NCI-H187 (cell line): ENCODE measurements around the gene AKR1C4.
"Not testable (repeated sequence)": the region's sequence is repeated elsewhere in the genome, so short reads cannot be mapped to it uniquely, and the experiment has no call there.

ENCODE experiments used
- DNase-seq, 2 experiments: peaks; one replicate each; lab custom pipeline; 2025; lab: John Stamatoyannopoulos, UW

Gene AKR1C4

DNA sequence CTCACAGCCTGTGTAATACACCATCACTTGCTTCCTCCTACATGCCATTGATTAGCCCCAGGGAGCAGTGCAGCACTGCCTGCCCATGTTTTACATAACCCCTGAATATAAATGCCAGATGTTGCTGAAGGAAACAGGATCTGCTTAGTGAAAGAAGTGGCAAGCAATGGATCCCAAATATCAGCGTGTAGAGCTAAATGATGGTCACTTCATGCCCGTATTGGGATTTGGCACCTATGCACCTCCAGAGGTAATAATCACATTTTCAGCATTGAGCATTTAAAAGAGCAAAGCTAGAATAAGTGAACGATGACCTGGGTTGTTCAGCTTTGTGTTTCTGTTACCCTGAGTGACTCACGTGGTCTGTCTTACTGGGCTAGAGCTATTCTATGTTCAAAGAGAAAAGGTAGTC lies at the start of gene AKR1C4:
Gene AKR1C4, plus strand, starts transcription at position 136 of the 412 bp plus-strand sequence. Its CDS starts 31 bp downstream, at position 167.
- no peak for DNase-seq

DNA sequence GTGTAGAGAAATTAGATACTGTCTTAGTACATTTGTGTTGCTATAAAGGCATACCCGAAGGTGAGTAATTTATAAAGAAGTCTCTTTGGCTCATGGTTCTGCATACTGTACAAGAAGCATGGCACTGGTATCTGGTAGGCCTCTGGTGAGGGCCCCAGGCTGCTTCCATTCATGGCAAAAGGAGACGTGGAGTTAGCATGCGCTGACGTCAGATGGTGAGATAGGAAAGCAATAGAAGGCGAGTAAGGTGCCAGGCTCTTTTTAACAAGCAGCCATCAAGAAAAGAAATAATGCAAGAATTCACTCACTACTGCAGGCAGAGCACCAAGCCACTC lies 49.8 kb upstream of the AKR1C4 start:
- no peak for DNase-seq

DNA sequence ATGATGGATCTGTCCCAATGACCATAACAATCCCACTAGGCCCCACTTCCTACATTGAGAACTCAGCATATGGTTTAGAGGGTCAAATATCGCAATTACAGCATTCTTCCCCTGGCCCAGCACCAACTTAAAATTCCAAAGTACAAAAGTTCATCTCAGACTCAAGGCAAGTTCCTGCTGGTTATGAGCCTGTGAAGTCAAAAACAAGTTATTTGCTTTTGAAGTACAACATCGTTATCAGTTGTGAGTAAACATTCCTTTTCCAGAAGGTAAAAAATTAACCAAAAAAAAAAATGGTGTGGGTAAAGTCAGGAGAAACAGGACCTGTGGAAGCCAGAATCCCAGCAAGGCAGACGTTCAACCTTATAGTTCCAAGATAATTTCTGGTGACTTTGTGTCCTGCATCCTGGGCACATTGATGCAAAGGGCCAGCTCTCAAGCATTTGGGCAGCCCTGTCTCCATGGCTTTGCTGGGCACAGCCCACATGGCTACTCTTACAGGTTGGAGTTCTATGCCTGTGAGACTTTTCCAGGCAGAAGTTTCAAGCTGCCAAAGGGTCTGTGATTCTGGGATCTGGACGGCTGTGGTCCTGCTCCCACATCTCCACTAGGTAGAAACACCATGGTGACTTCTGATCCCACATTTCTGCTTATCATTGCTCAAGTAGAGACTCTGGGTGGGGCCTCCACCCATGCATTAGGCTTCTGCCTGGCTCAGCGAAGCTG lies 49.2 kb upstream of the AKR1C4 start:
- DNase-seq: no peak

DNA sequence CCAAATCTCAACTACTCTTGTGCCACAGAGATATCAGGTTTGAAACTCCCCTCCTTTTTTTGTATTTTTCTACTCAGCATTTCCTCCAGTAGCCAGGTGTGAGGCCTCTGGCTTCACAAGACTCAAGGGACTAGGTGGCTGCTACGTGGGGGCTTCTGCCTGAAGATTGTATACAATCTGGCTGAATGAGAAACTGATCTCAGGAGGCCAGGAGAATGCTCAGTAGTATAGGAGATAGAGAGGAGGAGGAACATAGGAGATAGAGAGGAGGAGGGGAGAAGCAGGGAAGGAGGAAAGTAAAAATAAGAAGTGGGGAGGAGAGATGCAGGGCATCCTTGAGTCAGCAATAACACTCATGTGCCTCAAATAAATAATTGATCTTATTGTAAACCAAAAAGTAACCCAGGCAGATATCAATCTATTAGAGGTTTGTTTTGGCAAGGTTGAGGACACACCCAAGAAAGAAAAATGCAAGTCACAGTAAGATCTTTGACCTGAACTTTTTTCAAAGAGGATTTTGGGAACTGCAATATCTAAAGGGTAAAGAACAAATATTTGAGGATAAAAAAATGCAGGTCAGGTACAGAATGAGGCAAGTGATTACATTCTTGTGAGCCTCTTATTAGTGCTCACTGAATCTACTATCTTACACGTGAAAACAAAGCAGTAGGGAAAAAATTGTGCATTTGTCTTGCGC lies 48.5 kb upstream of the AKR1C4 start:
- no peak for DNase-seq

DNA sequence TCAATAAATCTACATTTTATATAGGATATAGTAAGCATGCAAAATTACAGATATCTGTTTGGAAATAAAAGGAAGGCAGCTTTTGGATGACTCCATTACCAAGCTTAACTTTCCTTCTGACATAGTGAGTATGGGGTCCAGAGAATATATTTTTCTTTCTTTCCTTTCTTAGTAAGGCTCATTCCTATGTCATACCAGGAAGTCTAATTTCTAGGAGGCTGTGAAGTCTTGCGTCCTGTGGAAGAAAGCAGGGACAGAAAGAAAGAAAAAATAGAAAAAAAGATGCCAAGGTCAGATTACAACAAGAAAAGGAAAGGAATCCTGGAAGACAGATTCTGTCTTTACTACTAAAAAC lies 48.0 kb upstream of the AKR1C4 start:
- DNase-seq: no peak

DNA sequence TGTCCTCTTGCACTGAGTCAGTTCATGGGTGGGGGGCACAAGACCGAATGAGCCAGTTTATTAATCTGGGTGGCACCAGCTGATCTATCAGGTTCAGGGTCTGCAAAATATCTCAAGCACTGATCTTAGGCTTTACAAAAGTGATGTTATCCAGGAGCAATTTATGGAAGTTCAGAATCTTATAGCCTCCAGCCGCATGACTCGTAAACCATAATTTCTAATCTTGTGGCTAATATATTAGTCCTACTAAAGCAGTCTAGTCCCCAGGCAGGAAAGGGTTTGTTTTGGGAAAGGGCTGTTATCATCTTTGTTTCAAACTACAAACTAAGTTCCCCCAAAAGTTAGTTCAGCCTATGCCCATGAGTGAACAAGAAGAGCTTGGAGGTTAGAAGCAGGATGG lies 45.6 kb upstream of the AKR1C4 start:
- DNase-seq: no peak

DNA sequence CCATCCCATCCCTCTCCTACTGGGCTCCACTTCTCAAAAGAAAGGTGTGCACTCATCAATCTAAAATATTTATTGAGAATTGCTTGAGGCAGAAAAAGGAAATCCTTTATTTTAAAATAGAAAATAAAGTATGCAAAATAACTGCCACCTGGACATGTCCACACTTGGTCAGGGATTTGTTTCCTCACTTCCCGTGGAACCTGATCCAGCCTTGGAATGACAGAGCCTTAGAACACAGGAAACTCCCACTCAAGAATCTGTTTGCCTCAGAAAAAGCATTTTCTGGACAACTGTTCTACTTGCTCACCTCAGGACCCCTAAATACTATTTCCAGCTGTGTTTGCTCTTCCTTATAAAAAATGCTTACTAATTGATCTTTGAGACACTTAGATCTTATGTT lies 40.7 kb upstream of the AKR1C4 start:
- no peak for DNase-seq

DNA sequence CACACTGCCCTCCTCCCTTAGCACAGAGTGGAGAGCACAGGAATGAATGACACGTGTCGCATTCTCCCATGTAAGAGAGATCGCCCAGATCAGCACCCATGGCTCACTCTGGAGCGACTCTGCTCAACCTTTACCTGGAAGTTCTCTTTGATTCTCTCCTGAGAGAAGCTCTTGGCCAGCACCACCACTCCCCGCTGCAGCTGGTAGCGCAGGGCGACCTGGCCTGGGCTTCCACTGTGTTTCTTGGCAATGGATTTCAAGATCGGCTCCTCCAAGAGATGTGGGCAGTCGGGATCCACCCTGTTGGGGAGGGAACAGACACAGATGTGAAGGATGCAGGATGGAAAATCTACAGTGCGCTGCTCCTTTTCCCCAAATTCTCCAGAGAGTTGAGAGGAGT lies 39.1 kb upstream of the AKR1C4 start:
- DNase-seq: no peak

DNA sequence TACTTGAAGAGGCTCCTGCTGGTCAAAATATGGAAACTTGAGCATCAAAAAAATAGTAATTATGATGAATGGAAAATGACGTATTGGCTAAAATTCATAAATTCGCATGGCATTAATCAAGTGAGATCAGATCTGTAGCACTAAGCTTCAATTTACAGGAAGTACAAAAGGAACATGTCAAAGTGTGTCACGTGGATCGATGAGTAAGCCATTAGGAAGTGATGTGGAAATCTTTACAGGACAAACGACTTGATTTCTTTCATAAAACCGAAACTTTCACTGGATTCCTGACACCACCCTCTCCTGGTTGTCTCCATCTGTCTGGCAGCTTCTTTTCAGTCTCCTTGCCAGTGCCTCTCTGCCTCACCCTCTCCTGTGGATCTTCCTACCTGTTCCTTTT lies 37.5 kb upstream of the AKR1C4 start:
- DNase-seq: no peak

DNA sequence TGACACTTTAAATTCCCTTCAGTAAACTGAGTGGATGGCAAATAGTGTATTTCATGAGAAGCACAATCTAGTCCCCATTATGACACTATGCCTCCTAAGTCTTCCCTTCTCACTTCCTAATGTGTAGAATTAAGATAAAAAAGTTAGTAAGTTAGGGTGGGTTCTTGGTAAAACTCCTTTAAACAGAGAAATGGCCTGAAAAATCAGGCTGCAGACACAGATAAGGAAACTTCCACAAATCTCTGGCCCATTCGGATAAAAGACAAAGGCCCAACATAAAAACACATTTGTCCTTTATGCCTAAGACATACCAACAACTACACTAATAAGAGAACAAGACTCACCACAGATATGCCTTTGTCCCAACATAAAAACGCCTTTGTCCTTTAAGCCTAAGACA lies 33.1 kb upstream of the AKR1C4 start:
- no peak for DNase-seq

DNA sequence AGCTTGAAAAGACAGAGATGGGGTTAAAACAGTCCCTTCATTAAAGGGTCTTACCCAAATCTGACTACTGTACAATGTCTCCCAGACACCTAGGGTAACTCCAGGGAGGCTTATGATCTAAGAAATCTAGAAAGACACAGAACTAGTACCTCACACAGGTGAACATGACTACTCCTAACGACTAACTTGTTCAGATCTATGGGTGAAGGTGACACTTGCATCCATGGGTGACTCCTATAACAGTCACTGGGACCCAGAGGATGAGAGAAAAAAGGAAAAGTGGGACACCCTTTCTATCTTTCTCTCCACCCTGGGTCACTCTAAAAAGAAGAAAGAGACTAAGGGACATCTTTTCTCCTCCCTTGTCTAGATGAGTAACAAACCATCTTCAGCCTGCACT lies 30.9 kb upstream of the AKR1C4 start:
- DNase-seq: no peak

DNA sequence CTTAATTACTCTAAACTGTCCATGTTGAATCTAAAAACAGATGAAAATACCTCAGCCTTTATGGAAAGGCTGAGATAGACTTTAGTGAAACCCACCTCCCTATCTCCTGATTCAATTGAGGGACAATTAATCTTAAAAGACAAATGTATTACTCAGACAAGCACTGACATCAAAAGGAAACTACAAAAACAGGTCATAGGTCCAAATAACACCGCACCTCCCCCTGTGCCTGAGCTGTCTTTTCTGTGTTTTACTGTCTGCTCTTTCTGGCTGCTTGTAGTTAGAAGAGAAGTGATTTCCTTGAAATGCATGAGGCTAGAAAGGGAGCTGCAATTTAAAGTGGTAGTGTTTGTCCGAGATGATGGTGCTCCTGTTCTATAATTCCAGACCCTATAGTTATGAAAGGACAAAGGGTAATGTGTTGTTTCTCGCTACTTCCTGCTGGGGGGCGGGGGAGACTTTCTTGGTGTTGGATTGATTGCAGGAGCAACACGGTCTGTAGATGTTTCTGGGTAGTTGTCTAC lies 27.7 kb upstream of the AKR1C4 start:
- DNase-seq: no peak

DNA sequence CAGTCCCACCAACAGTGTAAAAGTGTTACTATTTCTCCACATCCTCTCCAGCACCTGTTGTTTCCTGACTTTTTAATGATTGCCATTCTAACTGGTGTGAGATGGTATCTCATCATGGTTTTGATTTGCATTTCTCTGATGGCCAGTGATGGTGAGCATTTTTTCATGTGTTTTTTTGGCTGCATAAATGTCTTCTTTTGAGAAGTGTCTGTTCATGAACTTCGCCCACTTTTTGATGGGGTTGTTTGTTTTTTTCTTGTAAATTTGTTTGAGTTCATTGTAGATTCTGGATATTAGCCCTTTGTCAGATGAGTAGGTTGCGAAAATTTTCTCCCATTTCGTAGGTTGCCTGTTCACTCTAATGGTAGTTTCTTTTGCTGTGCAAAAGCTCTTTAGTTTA lies 21.1 kb upstream of the AKR1C4 start:
- DNase-seq: not testable (repeated sequence)

DNA sequence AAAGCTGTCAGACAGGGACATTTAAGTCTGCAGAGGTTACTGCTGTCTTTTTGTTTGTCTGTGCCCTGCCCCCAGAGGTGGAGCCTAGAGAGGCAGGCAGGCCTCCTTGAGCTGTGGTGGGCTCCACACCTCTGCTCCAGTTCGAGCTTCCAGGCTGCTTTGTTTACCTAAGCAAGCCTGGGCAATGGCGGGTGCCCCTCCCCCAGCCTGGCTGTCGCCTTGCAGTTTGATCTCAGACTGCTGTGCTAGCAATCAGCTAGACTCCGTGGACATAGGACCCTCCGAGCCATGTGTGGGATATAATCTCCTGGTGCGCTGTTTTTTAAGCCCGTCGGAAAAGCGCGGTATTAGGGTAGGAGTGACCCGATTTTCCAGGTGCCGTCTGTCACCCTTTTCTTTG lies 16.1 kb upstream of the AKR1C4 start:
- DNase-seq: not testable (repeated sequence)

DNA sequence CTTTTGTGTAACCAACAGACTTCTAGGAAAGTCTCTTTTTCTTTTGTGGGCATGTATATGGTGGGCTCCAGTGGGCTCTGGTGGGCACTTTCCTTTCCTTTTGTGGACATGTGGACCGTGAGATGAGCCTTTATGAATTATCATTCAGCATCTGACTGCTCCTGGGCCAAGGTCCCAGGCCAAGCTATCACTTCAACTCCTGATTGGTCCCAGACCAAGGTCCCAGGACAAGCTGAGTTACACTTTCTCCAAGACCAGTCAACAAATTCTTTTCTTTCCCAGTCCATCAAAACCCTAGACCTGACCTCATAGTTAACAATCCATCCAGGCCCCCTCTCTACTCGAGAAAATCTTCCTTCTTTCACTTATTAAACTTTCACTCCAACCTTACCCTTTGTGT lies 12.7 kb upstream of the AKR1C4 start:
- DNase-seq: no peak

DNA sequence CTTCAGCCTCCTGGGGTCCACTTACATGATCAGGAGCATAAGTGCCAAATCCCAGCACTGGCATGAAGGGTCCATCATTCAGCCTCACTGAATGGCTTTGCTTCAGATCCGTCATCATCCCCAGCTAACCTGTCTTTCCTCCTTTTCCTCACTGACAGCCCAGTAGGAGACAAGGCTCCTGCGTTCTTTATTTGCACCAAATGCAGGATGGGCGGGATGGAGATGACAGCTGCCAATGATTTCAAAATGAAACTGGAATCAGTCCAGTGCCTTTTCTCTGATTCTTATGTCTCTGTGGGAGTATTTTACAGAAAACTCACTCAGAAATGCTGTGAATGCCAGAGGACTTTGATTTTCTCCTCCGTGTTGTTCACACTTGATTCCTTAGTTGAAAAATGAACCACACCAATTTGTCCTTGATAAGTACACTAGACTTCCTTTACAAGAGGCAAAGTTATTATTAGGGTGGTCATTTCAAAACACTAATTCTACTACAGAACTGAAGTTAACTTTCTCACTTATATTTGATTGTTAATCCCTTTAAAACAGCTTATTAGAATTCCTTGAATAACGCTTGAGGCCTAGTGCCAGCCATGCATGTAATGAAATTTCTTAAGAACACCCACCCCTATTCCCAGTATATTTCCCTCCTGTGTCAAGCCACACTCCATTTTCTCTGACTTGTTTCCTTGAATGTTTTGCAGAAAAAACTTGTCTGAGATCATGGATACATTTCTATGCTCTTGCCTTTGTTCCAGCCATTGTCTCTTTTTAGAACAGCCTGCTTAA lies 11.5 kb upstream of the AKR1C4 start, which contains the start of gene AKR1C8:
Gene AKR1C8, minus strand, starts transcription at position 164 of the 789 bp plus-strand sequence. Its CDS starts 46 bp downstream, at position 118.
- no peak for DNase-seq

DNA sequence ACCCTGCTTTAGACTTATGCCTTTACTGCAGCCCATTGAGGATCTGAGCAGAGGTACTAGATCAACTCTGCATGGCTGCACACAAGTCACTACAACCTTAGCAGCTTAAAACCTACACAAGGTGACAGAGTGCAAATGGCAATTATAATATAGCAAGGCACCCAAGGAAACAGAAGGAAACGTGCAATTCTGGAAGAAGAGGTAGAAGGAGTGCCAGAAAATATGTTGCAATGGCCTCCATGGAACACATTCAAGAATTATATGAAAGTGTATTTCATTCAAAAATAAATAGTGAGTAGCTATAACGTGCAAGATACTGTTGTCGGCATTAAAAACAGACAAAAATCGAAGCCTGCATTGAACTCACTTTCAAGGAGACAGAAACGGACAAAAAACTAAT lies 8.8 kb upstream of the AKR1C4 start:
- DNase-seq: no peak

DNA sequence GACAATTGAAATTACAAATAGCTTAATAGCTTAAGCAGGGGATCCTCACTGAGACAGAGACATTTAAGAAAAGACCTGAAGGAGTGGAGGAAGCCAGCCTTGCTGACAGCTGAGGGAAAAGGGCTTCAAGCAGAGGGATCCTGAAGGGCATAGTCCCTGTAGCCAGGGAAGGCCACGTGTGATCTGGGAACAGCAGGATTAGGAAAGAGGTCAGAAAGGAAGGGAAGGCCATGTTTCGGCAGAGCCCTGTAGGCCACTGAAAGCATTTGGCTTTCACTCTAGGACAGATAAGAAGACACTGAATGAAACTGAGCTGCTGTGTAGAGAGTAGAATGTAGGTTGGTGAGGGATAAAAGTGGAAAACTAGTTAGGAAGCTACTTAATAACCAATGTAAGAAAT lies 8.3 kb upstream of the AKR1C4 start:
- DNase-seq: no peak

DNA sequence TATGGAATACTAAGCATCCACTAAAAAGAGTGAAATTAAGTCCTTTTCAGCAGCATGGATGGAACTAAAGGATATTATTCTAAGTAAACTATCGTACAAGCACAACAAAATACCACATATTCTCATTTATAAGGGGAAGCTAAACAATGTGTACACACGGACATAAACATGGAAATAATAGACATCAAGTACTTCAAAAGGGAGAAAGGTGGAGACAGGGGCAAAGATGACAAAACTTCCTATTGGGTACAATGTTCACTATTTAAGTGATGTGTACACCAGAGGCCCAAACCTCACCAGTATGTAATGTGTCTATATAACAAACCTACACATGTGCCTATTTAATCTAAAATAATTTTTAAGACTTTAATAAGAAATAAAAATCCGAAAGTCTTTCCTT lies 2.2 kb upstream of the AKR1C4 start:
- DNase-seq: no peak

DNA sequence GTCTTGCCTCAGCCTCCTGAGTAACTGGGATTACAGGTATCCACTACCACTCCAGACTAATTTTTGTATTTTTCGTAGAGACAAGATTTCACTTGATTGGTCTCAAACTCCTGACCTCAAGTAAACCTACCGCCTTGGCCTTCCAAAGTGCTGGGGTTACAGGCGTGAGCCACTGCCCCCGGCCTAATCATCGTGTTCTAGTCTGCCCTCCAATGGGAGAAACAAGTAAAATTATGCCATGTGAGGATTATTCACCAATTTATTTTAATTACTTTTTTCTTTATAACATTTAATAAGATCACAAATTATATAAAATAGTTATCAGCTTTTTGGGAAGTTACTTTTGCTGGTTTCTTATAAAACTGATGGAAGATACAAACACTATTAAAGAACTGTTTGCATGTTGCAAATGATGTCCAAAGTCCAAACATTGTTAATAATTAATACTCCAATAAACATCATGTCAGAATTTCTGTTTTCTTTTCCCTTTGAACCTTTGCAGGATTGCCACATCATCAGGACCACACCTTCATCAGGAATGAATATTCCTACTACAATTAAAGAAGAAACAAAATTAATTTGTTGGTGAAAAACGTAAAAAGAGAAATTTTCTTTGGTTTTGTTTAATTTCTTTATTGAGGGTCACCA lies 786 bp upstream of the AKR1C4 start:
- DNase-seq: no peak

DNA sequence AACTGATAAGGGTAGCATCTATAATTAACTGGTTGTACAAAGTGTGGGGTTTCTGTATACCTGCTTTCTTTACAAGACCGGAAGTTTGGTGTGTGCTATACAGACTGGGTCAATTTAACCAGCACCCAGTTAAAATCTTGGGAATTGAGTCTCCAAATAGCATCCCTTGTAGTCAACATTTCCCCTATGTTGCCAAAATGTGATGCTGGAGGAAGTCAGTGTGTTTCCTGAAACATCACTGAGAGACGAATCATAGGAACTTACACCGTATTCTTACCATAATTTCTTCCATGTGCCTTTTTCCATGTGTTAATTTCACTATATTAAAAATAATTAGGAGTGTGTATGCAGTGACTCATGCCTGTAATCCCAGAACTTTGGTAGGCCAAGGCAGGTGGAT lies 1.7 kb downstream of the AKR1C4 start:
- no peak for DNase-seq

DNA sequence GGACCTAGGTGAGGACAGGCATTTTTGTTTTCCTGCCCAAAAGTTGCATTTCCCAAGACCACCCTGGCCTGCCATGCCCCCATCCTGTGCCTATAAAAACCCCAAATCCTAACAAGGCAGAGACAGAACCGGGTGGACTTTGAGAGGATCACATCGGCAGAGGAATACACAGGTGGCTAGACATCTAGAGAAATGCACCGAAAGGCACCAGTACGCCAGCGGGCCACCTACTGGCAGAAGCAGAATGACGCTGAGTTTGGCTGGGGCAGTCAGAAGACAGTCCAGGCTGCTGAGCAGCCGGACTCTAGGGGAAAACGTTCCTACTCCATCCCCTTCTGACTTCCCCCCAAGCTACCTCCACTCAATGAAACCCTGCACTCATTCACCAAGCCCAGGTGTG lies 2.8 kb downstream of the AKR1C4 start:
- no peak for DNase-seq
